Endometrial microvascular endothelial cells (primary cell): Measurements from ENCODE around the gene ASCL1. TPM values are rescaled to one million over a fixed set of nuclear protein-coding genes. Genes with fewer than 3 reads are reported as not detected.

Experiments used
- in situ Hi-C: cut with HindIII; loops from 2 replicates; pipeline ENCODE4 v1.10.0; 2017; ENCODE audit warnings: low sequenced_read_pairs, low pct_unique_long_range_greater_than_20kb; ENCODE audit errors: inconsistent ontology term
- total RNA-seq: library from RNA; depleted of rRNA; stranded (reverse); fragments of >200 nt; gene quantifications from one replicate; pipeline ENCODE4 v1.2.3, GENCODE V29; 2015; ENCODE audit errors: inconsistent ontology term

Gene ASCL1
- total RNA-seq, 1 donor from 2014 or later: 0.19 TPM

- in situ Hi-C loops: no loop called here
Measured at GRCh38 chr12:102966200-102966863, 8.9 kb downstream of the ASCL1 start.

- in situ Hi-C loops: no loop called here
Measured at GRCh38 chr12:102970780-102971179, 13.3 kb downstream of the ASCL1 start.

GRCh38 chr12:102971227-102971626 is 13.8 kb downstream of the ASCL1 start:
- in situ Hi-C loops: no loop called here

DNA sequence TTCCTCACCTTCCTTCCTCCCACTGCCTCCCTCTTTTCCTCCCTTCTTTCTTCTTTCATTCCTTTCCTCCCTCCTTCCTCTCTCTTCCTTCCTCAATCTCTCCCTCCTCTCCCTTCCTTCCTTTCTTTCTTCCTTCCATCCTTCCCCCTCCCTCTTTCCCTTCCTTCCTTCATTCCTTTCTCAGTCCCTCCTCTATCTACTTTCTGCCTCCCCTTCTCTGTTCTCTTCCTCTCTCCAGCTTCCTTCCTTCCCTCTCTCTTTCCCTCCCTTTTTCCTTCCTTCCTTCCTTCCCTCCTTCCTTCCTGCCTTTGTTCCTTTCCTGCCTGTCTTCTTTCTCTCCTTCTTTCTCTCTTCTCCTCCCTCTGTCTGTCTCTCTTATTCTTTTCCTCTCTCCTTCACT is 16.1 kb downstream of the ASCL1 start:
- in situ Hi-C loops: no loop called here

DNA sequence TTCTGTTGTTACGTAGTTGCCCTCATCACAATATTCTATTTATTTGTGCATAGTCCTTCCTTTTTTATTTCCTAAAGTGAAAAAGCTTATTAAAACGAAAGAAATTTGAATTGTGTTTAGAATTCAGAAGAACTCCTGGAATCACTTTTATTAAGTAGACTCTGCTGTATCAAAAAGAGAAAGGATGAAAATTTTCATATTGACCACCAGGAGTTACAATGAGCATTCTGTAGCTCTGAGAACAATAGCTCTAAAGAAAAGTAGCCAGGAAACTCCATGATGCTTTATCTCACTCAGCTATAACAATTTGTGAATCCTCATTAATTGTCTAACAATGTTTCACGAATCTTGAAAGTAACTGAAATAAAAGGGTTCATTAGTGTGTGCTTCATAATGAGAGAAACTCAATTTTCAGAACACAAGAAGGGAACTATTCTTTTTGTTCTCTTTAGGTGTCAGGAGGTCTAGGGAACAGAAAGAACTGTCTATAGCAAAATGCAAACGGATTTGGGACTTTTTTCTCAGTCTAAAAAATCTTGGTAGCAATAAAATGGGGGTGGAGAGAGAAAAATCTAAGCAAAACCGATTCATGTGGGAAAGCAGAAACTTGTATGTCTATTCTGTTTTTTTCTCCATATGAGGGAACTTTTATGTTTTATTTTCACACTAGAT is 19.3 kb downstream of the ASCL1 start:
- in situ Hi-C loops: no loop called here

- in situ Hi-C loops: no loop called here
Measured at GRCh38 chr12:102977945-102978706, 20.7 kb downstream of the ASCL1 start.

- in situ Hi-C loops: no loop called here
Measured at GRCh38 chr12:102980350-102980749, 22.9 kb downstream of the ASCL1 start.

DNA sequence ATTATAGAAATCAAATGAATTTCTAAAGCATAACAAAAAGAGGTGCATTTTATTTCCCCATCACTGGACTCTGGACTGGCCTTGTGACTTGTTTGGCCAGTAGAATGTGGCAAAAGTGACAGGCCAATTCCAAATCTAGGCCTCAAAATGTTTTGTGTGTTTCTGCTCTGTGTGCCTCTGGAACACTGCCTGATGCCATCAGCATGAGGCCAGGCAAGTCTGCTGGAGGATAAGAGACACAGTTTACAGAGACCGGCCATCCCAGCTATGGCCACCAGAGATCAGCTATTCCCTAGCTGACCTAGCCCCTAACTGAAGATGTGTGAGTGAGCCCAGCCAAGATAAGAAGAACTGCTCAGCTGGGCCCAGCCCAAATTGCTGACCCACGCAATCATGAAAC is 32.9 kb downstream of the ASCL1 start:
- in situ Hi-C loops: no loop called here

- in situ Hi-C loops: no loop called here
Measured at GRCh38 chr12:102992297-102992696, 34.8 kb downstream of the ASCL1 start.

GRCh38 chr12:102992720-102993119 is 35.2 kb downstream of the ASCL1 start:
- in situ Hi-C loops: no loop called here

- in situ Hi-C loops: no loop called here
Measured at GRCh38 chr12:102993537-102993936, 36.1 kb downstream of the ASCL1 start.

GRCh38 chr12:102995372-102995771 is 37.9 kb downstream of the ASCL1 start:
- in situ Hi-C loops: no loop called here

Other genes with a start within 250 kb of the ASCL1 start
- gene PAH, start 40.4 kb upstream of the ASCL1 start, total RNA-seq: not detected